T-helper 2 cell (primary cell): Measurements from ENCODE around the gene HS6ST2.
A peak's percentile ranks its signal among the peaks of the same experiment; 100 is the strongest.
"Not testable (repeated sequence)": the region's sequence is repeated elsewhere in the genome, so short reads cannot be mapped to it uniquely, and the experiment has no call there.

ENCODE experiments used
- DNase-seq, 5 experiments: peaks; one replicate each; pipeline versions ENCODE4 v3.0.0 to v3.0.0-alpha.2; 2012 to 2022

Gene HS6ST2

GRCh38 chrX:132940727-132941327, 17.6 kb downstream of the HS6ST2 start:
- no peak for DNase-seq

- no peak for DNase-seq
Measured at GRCh38 chrX:132933170-132933569, 25.3 kb downstream of the HS6ST2 start.

- no peak for DNase-seq
Measured at GRCh38 chrX:132924426-132924825, 34.0 kb downstream of the HS6ST2 start.

GRCh38 chrX:132918523-132918922, 39.9 kb downstream of the HS6ST2 start:
- no peak for DNase-seq

- DNase-seq, result no peak
Measured at GRCh38 chrX:132916349-132916748, 42.1 kb downstream of the HS6ST2 start.

GRCh38 chrX:132909643-132910042, 48.8 kb downstream of the HS6ST2 start:
- no peak for DNase-seq

- DNase-seq, result no peak
Measured at GRCh38 chrX:132908891-132909290, 49.5 kb downstream of the HS6ST2 start.

- DNase-seq, result no peak
Measured at GRCh38 chrX:132900633-132901293, 57.7 kb downstream of the HS6ST2 start.

- no peak for DNase-seq
Measured at GRCh38 chrX:132887569-132887968, 70.9 kb downstream of the HS6ST2 start.

GRCh38 chrX:132883358-132883915, 75.0 kb downstream of the HS6ST2 start:
- no peak for DNase-seq

- DNase-seq, result not testable (repeated sequence)
Measured at GRCh38 chrX:132880753-132881152, 77.7 kb downstream of the HS6ST2 start.

GRCh38 chrX:132877954-132878536, 80.4 kb downstream of the HS6ST2 start:
- DNase-seq, result no peak

GRCh38 chrX:132876523-132877338, 81.7 kb downstream of the HS6ST2 start:
- DNase-seq, result no peak

- no peak for DNase-seq
Measured at GRCh38 chrX:132875650-132876522, 82.5 kb downstream of the HS6ST2 start.

GRCh38 chrX:132862562-132862961, 95.9 kb downstream of the HS6ST2 start:
- no peak for DNase-seq

GRCh38 chrX:132861076-132861475, 97.4 kb downstream of the HS6ST2 start:
- no peak for DNase-seq

GRCh38 chrX:132860200-132860599, 98.2 kb downstream of the HS6ST2 start:
- no peak for DNase-seq

GRCh38 chrX:132858018-132858417, 100.4 kb downstream of the HS6ST2 start:
- DNase-seq, result peak in 1 of 5 experiments; percentile 33

GRCh38 chrX:132855780-132856341, 102.6 kb downstream of the HS6ST2 start:
- DNase-seq, result peak in 1 of 5 experiments; percentile 0

- no peak for DNase-seq
Measured at GRCh38 chrX:132853040-132853439, 105.4 kb downstream of the HS6ST2 start.

GRCh38 chrX:132848296-132848970, 110.0 kb downstream of the HS6ST2 start:
- DNase-seq, result no peak
